ENCODE results near the gene TTC19. TPM values are rescaled to one million over a fixed set of nuclear protein-coding genes. Genes with fewer than 3 reads are reported as not detected.
A peak's percentile ranks its signal among the peaks of the same experiment; 100 is the strongest.

The TTC19 gene
- total and polyA plus RNA-seq, 2 donors (not counting 3 experiments of a cell fraction or from before 2014, with no cell fraction given) = 7.8 to 32.8 TPM

- Histone ChIP-seq H3K27ac (ENCODE audit: insufficient read depth, low read depth, low read length) (no peak overlapping the region), H3K9me1 (replicated peaks; ENCODE audit: control insufficient read depth, extremely low read depth, insufficient read depth, low read length) (no peaks in the 10 kb centered on the region), H2AFZ (ENCODE audit: low read depth, low read length) (no peak overlapping the region), H3K4me3 (replicated peaks in 1 of 3; ENCODE audit: insufficient read depth in 1 of 3, low read depth in 1 of 3, low read length in 3 of 3) (peak overlapping the region in 2 of 3 experiments; percentile 50 to 82), H4K20me1 (replicated peaks; ENCODE audit: control insufficient read depth, extremely low read depth, insufficient read depth, low read length) (no peaks in the 10 kb centered on the region), H3K9ac (replicated peaks; ENCODE audit: extremely low read depth, insufficient read depth, low read length) (no peak overlapping the region), H3K27me3 (ENCODE audit: control insufficient read depth in 2 of 2, insufficient read depth in 2 of 2, low read length in 2 of 2) (no peaks in the 10 kb centered on the region), H3K4me2 (ENCODE audit: insufficient read depth, low read length) (peak overlapping the region; percentile 99), H3K36me3 (ENCODE audit: control insufficient read depth in 2 of 2, extremely low read depth in 1 of 2, insufficient read depth in 2 of 2, low read length in 2 of 2) (peaks cover 15 to 25% of the 10 kb centered on the region in 2 experiments), H3K9me3 (replicated peaks; ENCODE audit: control insufficient read depth, insufficient read depth, low read length) (no peaks in the 10 kb centered on the region), H3K4me1 (ENCODE audit: control insufficient read depth, extremely low read depth, insufficient read depth, low read length) (peaks cover 20% of the 10 kb centered on the region), H3K79me2 (ENCODE audit: control insufficient read depth, insufficient read depth, low read length) (peaks cover 37% of the 10 kb centered on the region)
- TF ChIP-seq POLR2A (IDR thresholded peaks at IDR 0.05; ENCODE audit: low read depth, low read length) = no peak
- no peak for TF ChIP-seq MAX (IDR thresholded peaks at IDR 0.05; ENCODE audit: insufficient read depth, insufficient read length)
- TF ChIP-seq CTCF (IDR thresholded peaks at IDR 0.05; ENCODE audit: extremely low read depth in 1 of 2, insufficient read depth in 1 of 2, low read depth in 1 of 2, low read length in 2 of 2) = no peak
- TF ChIP-seq FOS (IDR thresholded peaks at IDR 0.05; ENCODE audit: borderline replicate concordance, insufficient read depth, low read length) = no peak
- TF ChIP-seq EZH2 (IDR thresholded peaks at IDR 0.05; ENCODE audit: borderline replicate concordance, low read depth, low read length, severe bottlenecking) = no peak
- no peak for TF ChIP-seq GATA2 (IDR thresholded peaks at IDR 0.05; ENCODE audit: insufficient read depth, insufficient read length, low read depth, low read length)
- no peak for TF ChIP-seq MYC (IDR thresholded peaks at IDR 0.05; ENCODE audit: low read depth, low read length)
- no peak for TF ChIP-seq JUN (IDR thresholded peaks at IDR 0.05; ENCODE audit: borderline replicate concordance, insufficient read depth, insufficient read length, low read depth)
- TF ChIP-seq POLR2AphosphoS5 (IDR thresholded peaks at IDR 0.05; ENCODE audit: insufficient read depth, low read depth, low read length) = no peak
- dilution Hi-C loops (cut with MboI; ENCODE audit: extremely low pct_ligation_motif_present, low sequenced_read_pairs) (no loop called here), intact Hi-C loops (cut with micrococcal nuclease) (no loop called here)
- FAIRE-seq = no peak
- BruUV-seq (replicated peaks) = no TSS peak
- POLR2A ChIA-PET = interaction anchor here (1.8 kb wide), 1 partner anchor 12 kb away, joined by 5 read pairs; no protein-coding TSS in a partner anchor
- no peak for DNase-seq (ENCODE audit: low read depth, low spot score)
- CTCF ChIA-PET = interaction anchor here (1.0 to 3.9 kb wide), 4 partner anchors 12 to 56 kb away, joined by 3 to 19 read pairs (median 4); partner anchors contain the start of gene ADORA2B
Observed at GRCh38 chr17:16001226-16001897, 1.7 kb downstream of the TTC19 start.

Data from endothelial cell of umbilical vein (primary cell).